Rectal smooth muscle tissue (tissue), 1 donor: ENCODE measurements around the gene ARV1.
"Not testable (repeated sequence)": the region's sequence is repeated elsewhere in the genome, so short reads cannot be mapped to it uniquely, and the experiment has no call there.

Source experiments
- H3K27ac ChIP-seq: one replicate; pipeline ENCODE4 v1.7.0; 2013; ENCODE audit warnings: low read depth, low read length, inconsistent platforms
- H3K27me3 ChIP-seq: one replicate; pipeline ENCODE4 v1.7.0; 2013; ENCODE audit warnings: low read length; ENCODE audit not compliant: control insufficient read depth, insufficient read depth
- H3K36me3 ChIP-seq: one replicate; pipeline ENCODE4 v1.7.0; 2013; ENCODE audit warnings: low read length; ENCODE audit not compliant: control insufficient read depth, insufficient read depth
- H3K4me1 ChIP-seq: one replicate; pipeline ENCODE4 v1.7.0; 2013; ENCODE audit warnings: low read length; ENCODE audit not compliant: control insufficient read depth, insufficient read depth
- H3K4me3 ChIP-seq: one replicate; pipeline ENCODE4 v1.7.0; 2013; ENCODE audit warnings: low read length
- H3K9ac ChIP-seq: one replicate; pipeline ENCODE4 v1.7.0; 2013; ENCODE audit warnings: low read length

ARV1 gene

GRCh38 chr1:231040800-231041718 lies 62.2 kb downstream of the ARV1 start:
- Histone ChIP-seq H3K4me3 (peak overlapping the region; percentile 68), H3K9ac (no peak overlapping the region)

GRCh38 chr1:231041719-231042261 lies 62.9 kb downstream of the ARV1 start:
- Histone ChIP-seq H3K27ac (no peak overlapping the region), H3K9ac (no peak overlapping the region), H3K4me1 (no peaks in the 10 kb centered on the region), H3K36me3 (no peaks in the 10 kb centered on the region), H3K4me3 (no peak overlapping the region), H3K27me3 (no peaks in the 10 kb centered on the region)

More at GRCh38 chr1:231040800-231041718, 62.2 kb downstream of the ARV1 start:
- Histone ChIP-seq H3K4me1 (no peaks in the 10 kb centered on the region), H3K27ac (no peak overlapping the region), H3K27me3 (no peaks in the 10 kb centered on the region), H3K36me3 (no peaks in the 10 kb centered on the region)

GRCh38 chr1:231044588-231044987 lies 65.7 kb downstream of the ARV1 start:
- Histone ChIP-seq H3K27ac (no peak overlapping the region), H3K4me1 (no peaks in the 10 kb centered on the region), H3K4me3 (no peak overlapping the region), H3K27me3 (no peaks in the 10 kb centered on the region), H3K9ac (no peak overlapping the region), H3K36me3 (no peaks in the 10 kb centered on the region)

GRCh38 chr1:231045286-231045685 lies 66.4 kb downstream of the ARV1 start:
- no peak overlapping the region for H3K4me3 ChIP-seq
- H3K27me3 ChIP-seq = no peaks in the 10 kb centered on the region
- no peaks in the 10 kb centered on the region for H3K4me1 ChIP-seq
- no peaks in the 10 kb centered on the region for H3K36me3 ChIP-seq
- H3K27ac ChIP-seq = no peak overlapping the region
- H3K9ac ChIP-seq = no peak overlapping the region

GRCh38 chr1:231045921-231046729 lies 67.2 kb downstream of the ARV1 start:
- H3K4me1 ChIP-seq, H3K36me3 ChIP-seq, H3K27me3 ChIP-seq, H3K4me3 ChIP-seq, H3K27ac ChIP-seq, H3K9ac ChIP-seq: not testable (repeated sequence)

- Histone ChIP-seq H3K4me3 (no peak overlapping the region), H3K36me3 (no peaks in the 10 kb centered on the region), H3K27ac (no peak overlapping the region), H3K27me3 (no peaks in the 10 kb centered on the region), H3K4me1 (no peaks in the 10 kb centered on the region), H3K9ac (no peak overlapping the region)
Measured at GRCh38 chr1:231046730-231047395, 68.0 kb downstream of the ARV1 start.

- not testable (repeated sequence) for H3K9ac ChIP-seq, H3K4me3 ChIP-seq, H3K4me1 ChIP-seq, H3K27ac ChIP-seq, H3K27me3 ChIP-seq, H3K36me3 ChIP-seq
Measured at GRCh38 chr1:231047529-231047928, 68.6 kb downstream of the ARV1 start.

- not testable (repeated sequence) for H3K27me3 ChIP-seq, H3K4me3 ChIP-seq, H3K27ac ChIP-seq, H3K4me1 ChIP-seq, H3K36me3 ChIP-seq, H3K9ac ChIP-seq
Measured at GRCh38 chr1:231048419-231048818, 69.5 kb downstream of the ARV1 start.

- H3K4me1 ChIP-seq = no peaks in the 10 kb centered on the region
- no peak overlapping the region for H3K9ac ChIP-seq
- no peak overlapping the region for H3K27ac ChIP-seq
- no peak overlapping the region for H3K4me3 ChIP-seq
- H3K36me3 ChIP-seq = no peaks in the 10 kb centered on the region
- H3K27me3 ChIP-seq = no peaks in the 10 kb centered on the region
Measured at GRCh38 chr1:231049121-231049979, 70.5 kb downstream of the ARV1 start.
